Fibroblast of skin of abdomen (primary cell): ENCODE data around the gene SMURF1.

Experiments used
- DNase-seq: peaks from one replicate; pipeline ENCODE4 v3.0.0-alpha.2; 2013

Gene SMURF1

GRCh38 chr7:99027841-99028240, 116.1 kb downstream of the SMURF1 start:
- DNase-seq, result no peak

GRCh38 chr7:99027241-99027640, 116.7 kb downstream of the SMURF1 start:
- peak; percentile 13 for DNase-seq

- DNase-seq, result peak; percentile 81
Measured at GRCh38 chr7:99024066-99024465, 119.8 kb downstream of the SMURF1 start.

- no peak for DNase-seq
Measured at GRCh38 chr7:99021941-99022560, 121.9 kb downstream of the SMURF1 start.

GRCh38 chr7:99020413-99020715, 123.5 kb downstream of the SMURF1 start:
- no peak for DNase-seq

GRCh38 chr7:99019523-99020412, 124.1 kb downstream of the SMURF1 start:
- DNase-seq, result no peak

- no peak for DNase-seq
Measured at GRCh38 chr7:99016196-99016595, 127.7 kb downstream of the SMURF1 start.

- DNase-seq, result no peak
Measured at GRCh38 chr7:99014113-99014985, 129.6 kb downstream of the SMURF1 start.

GRCh38 chr7:99013266-99014112, 130.4 kb downstream of the SMURF1 start:
- DNase-seq, result no peak

GRCh38 chr7:99012722-99013121, 131.2 kb downstream of the SMURF1 start:
- no peak for DNase-seq

GRCh38 chr7:99011706-99012404, 132.1 kb downstream of the SMURF1 start:
- no peak for DNase-seq

GRCh38 chr7:99011341-99011705, 132.6 kb downstream of the SMURF1 start:
- no peak for DNase-seq

GRCh38 chr7:99010281-99010680, 133.6 kb downstream of the SMURF1 start:
- no peak for DNase-seq

- no peak for DNase-seq
Measured at GRCh38 chr7:99008921-99009530, 134.9 kb downstream of the SMURF1 start.

- no peak for DNase-seq
Measured at GRCh38 chr7:99008181-99008631, 135.7 kb downstream of the SMURF1 start.

GRCh38 chr7:99006739-99007424, 137.0 kb downstream of the SMURF1 start:
- no peak for DNase-seq

GRCh38 chr7:99005776-99006175, 138.1 kb downstream of the SMURF1 start:
- DNase-seq, result no peak

GRCh38 chr7:99004781-99005500, 139.0 kb downstream of the SMURF1 start:
- no peak for DNase-seq

GRCh38 chr7:99004216-99004615, 139.7 kb downstream of the SMURF1 start:
- DNase-seq, result no peak

- DNase-seq, result no peak
Measured at GRCh38 chr7:99003419-99003818, 140.5 kb downstream of the SMURF1 start.
